GM21619 (cell line): ENCODE results near the gene NCKAP5L.
"Not testable (repeated sequence)": the region's sequence is repeated elsewhere in the genome, so short reads cannot be mapped to it uniquely, and the experiment has no call there.

Experiments used
- ATAC-seq: cut with Tn5 transposase; IDR thresholded peaks from one replicate; pipeline ENCODE4 v1.9.1; 2021; ENCODE audit not compliant: unreplicated experiment

NCKAP5L gene

DNA sequence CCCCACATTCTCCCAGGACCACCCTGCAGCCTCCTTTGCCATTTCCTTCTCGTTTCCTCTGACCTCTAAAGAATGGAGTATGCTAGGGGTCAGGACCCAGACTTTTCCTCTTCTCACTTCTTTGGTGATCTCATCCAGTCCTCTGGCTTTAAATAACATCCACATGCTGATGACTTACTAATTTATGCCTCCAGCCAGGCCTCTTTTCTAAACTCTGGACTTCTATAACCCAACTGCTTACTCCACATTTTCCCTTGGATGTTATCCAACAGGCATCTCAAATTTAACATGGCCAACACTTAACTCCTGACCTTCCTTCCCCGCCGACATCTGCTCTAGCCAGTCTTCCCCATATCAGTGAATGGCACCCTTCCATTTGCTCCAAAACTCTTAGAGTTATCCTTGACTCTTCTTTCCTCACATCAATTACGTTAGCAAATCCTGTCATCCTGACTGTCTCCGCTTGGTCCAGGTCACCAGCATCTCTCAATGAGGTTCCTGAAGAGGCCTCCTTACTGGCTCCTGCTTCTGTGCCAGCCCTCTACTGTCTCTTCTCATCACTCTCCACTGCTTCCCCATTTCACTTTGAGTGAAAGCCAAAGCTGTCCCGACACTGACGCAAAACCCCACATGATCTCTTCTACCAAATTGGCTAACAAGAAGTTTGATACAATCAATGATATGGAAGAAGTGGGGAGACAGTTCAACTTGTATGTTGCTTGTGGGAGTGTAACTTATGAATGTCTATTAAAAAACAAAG, 44.1 kb downstream of the NCKAP5L start:
- ATAC-seq = no peak

DNA sequence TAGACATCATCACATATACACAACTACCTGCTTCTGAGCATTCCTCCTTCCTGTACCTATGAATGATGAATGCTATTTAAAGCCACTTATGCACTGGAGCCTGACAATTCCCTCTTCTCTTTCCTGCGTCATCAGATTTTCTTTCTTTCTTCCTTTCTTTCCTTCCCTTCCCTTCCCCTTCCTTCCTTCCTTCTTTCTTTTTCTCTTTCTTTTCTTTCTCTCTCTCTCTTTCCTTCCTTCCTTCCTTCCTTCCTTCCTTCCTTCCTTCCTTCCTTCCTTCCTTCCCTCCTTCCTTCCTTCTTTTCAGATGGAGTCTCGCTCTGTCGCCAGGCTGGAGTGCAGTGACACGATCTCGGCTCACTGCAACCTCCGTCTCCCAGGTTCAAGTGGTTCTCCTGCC, 47.3 kb downstream of the NCKAP5L start:
- ATAC-seq = not testable (repeated sequence)

- no peak for ATAC-seq
Observed at GRCh38 chr12:49779581-49779980, 48.6 kb downstream of the NCKAP5L start.

GRCh38 chr12:49777800-49778748, 50.1 kb downstream of the NCKAP5L start:
- ATAC-seq = no peak

DNA sequence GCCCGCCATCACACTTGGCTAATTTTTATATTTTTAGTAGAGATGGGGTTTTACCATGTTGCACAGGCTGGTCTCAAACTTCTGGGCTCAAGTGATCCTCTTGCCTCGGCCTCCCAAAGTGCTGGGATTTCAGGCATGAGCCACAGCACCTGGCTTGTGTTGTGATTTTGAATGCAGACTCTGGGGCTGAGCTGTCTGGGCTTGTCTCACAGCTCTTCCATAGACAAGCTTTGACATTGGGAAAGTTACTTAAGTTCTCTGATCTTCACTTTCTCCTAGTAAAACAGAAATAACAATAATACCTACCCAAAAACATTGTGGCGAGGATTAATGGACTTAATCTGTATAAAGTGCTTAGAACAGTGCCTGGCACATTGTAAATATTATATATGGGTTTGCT, 50.9 kb downstream of the NCKAP5L start:
- no peak for ATAC-seq

DNA sequence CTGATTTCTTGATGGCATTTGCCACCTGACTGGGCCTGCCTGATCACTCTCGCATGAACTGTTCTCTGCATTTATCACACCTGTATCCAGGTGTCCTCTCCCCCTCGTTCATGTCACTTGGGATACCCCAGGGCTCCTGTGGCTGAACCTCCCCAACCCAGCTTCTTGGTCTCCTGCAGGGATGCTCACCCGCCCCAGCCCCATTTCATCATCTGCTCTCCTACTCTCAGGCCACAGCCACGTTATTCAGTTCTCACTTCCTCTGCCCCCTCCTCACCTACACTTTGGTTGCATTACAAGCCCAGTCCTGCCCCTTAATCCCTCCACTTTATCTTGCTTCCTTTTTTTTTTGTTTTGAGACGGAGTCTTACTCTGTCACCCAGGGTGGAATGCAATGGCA, 51.4 kb downstream of the NCKAP5L start:
- no peak for ATAC-seq

DNA sequence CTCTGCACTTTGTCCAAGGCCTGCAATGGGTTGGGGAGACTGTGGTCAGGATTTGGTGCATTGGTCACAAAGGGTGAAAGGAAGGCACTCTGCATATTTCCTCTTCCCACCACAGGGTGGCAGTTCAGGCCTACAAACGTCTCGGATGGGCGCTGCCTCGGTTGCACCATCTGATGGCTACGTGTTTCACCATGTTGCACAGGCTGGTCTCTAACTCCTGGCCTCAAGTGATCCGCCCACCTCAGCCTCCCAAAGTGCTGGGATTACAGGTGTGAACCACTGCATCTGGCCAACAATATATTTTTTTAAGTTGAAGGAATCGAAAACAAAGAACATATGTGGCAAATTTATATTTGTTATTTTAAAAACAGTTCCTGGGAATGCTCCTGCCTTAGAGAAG, 51.8 kb downstream of the NCKAP5L start:
- no peak for ATAC-seq

GRCh38 chr12:49773102-49773501, 55.1 kb downstream of the NCKAP5L start:
- not testable (repeated sequence) for ATAC-seq

DNA sequence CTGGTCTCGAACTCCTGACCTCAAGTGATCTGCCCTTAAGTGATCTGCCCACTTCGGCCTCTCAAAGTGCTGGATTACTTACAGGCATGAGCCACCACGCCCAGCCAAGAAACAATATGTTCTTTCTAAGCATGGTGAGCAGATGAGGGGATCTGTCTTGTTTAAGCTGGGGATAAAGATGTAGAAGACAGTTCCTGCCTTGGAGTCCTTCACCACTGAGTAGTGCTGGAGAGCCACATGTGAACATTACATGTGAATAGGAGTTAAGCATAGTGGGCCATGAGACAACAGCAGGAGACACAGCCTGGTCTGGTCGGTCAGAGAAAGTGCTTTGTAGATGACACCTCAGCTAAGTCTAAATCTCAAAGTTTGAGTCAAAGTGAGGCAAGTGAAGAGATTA, 60.9 kb downstream of the NCKAP5L start:
- ATAC-seq = no peak

DNA sequence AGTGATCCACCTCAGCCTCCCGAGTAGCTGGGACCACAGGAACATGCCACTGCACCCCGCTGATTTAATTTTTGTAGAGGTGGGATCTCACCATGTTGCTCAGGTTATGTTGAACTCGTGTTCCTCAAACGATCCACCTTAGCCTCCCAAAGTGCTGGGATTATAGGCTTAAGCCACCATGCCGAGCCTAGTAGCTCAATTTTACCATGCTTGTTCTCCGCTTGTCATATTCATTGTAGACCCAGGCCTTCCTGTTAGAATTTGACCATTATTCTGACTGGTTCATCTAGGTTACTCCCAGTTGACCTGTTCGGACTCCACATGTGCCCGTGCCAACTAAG, 62.1 kb downstream of the NCKAP5L start:
- ATAC-seq = no peak

GRCh38 chr12:49764126-49764525, 64.1 kb downstream of the NCKAP5L start:
- ATAC-seq = no peak

DNA sequence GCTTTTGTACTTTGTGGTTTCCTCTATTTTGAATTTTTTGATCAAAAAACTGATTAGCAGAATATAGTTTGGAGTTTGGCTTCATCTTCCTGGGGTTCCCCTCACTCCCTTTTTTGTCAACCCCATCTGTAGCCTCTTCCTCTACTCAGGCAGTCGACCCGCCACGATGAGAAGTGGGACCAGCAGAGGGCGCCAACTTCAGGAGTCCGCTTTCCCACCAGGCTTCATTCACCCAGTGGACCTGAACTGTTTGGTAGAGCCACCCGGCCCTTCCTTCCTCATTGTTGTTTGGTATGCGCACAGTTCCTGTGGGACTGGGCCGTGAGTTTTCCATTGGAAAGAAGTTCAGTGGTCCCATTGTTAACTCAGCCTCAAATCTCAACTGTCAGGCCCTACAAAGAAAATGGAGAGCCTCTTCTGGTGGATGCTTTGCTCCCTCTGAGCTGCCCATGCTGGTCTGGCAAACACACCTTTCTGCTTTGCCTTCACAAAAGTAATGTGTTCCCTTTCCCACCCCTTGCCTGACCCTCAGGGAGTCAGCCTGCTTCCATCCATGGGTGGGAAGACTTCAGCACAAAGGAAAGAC, 65.1 kb downstream of the NCKAP5L start:
- no peak for ATAC-seq

DNA sequence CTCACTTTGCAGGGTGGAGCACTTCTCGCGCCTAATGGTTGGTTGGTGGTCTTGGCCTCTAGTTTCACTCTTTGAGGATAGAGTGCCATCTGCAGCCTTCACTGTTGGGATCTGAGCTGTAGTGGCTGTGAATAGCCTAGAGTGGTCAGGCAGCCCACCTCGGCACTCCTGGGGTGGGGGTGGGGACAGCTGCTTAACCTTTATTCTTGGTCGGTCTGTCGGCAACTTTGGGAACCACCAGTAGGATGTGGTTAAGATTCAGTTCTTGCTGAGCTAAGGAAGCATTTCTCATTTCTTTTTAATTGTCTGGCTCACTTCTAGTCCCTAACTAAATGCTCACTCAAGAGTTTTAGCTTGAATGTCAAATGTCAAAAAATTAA, 65.8 kb downstream of the NCKAP5L start:
- no peak for ATAC-seq

DNA sequence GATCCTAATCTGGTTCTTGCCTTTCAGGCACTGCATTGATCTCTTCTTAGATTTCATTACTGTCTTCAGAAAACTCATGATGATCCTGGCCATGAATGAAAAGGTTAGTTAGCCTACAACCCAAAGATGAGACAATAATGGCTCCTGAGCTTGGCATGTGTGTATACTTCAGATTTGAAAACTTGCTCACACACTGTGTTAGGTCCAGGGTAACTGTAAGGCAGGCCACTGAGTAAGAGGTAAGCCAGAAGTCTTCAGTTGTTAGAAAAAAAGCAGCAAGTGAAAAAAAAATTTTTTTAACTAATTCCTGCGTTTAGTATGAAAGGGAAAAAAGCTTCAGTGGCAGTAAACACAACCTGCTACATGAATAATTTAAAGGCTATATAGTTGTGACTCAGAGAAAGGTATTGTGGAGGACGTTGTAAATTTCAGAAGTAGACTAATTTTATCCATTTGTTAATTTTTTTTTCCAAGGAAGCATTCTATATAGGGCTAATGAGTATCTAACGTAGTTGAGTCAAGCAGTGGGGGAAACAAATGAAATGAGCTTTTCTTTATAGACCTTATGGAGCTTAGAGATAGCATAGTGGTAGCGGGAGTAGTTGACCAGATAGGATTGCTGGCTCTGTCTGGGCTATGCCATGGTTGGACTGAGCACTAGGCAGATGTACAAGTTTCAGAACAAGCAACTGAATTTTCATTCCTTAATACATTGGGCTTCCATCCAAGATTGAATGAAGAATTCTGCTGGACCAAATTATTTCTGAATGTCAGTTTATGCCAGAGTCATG, 66.3 kb downstream of the NCKAP5L start:
- ATAC-seq = no peak

GRCh38 chr12:49750996-49751393, 77.2 kb downstream of the NCKAP5L start:
- no peak for ATAC-seq

DNA sequence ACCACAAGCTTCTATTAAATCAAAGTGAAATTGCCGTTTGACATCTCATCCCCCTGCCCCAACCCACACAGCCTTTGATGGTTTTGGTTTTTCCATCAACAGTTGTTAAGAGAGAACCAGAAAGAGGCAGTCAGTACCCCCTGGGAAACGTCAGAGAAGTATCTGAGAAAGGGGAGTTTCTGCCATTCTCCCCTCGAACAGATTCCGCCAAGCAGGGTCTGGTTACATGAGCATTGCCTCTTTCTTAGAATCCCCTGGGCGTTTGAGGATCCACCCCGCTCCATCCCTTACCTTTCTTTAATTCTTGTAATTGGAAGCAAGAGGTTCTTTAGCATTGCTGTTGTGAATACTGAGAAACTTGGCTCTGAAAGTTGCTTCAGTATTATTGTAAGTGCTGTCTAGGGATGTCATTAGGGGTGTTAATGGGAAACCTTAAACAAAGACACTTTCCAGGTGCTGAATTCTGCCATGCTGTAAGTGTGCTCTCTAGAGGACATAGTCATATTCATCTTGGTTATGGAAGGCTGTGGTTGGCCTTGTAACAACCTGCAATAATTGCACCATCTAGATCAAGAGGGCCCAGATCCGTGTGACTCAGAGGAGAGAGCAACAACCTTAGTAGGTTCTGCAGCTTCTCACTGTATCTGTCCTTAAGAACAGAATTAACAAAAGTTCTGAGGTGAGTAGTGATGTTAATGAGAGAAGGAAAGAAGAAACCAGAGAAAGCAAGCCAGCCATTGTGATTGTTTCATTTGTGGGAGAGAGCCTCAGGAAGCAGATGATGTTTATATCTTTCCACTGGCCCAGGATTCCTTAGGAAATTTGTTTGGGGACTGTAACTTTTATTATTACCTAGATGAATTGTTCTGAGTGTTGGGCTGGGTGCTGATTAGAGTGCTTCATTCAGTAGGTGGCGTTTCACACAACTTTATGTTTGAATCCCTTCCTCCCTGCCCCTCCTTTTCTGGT, 77.9 kb downstream of the NCKAP5L start:
- ATAC-seq = no peak

GRCh38 chr12:49748800-49749199, 79.4 kb downstream of the NCKAP5L start:
- ATAC-seq = no peak

DNA sequence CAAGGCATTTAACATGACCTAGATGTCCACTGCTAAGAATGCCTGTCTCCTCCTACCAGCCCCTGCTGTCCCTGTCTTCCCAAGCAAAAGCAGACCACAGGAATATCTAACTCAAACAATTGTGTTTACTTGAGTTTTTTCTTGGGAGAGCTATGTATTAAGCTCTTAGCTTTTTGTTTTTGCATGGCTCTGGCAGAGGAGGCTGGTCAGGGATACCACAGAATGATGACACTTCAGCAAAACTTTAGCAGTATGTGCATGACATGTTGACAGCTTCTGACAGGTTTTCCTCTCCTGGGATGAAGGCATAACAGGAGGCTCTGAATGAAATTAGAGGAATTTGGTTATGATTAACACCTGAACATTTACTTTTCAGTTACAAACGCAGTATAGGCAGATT, 79.9 kb downstream of the NCKAP5L start:
- ATAC-seq = no peak

DNA sequence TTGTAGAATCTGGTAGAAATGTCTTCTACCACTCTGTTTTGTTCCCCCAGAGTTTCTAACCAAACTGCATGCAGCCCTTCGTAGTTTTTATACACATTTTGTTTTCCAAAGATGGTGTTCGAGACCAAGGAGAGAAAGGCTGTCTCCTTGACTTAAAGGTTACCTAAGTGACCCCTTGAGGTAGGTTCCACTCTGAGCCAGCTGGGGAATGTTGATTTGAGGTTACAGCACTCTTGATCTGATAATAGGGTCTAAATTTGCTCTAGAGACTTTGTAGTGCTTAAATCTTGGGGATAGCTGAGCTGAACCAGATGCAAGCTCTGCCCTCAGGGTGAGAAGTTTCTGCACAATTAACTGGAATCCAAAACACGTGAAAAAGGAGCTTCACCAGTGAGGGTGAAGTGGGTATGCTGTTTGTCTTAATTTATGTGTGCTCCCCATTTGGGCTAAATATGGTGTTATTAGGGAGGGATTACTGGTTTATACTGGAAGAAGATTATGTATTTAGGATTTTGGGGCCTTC, 83.8 kb downstream of the NCKAP5L start:
- no peak for ATAC-seq
